Smooth muscle cell (in vitro differentiated cells): Measurements from ENCODE around the gene CH25H. TPM values are rescaled to one million over a fixed set of nuclear protein-coding genes. Genes with fewer than 3 reads are reported as not detected.
A peak's percentile ranks its signal among the peaks of the same experiment; 100 is the strongest.
"Not testable (repeated sequence)": the region's sequence is repeated elsewhere in the genome, so short reads cannot be mapped to it uniquely, and the experiment has no call there.

Source experiments
- DNase-seq: peaks from one replicate; lab custom pipeline; 2025; ENCODE audit not compliant: unreplicated experiment; lab: John Stamatoyannopoulos, UW
- H2AFZ ChIP-seq: fragments of 200-600 bp; sonication (generic); 2 replicates; pipeline ENCODE4 v1.6.0; 2016; ENCODE audit warnings: antibody characterized with exemption, low read depth, mild to moderate bottlenecking
- H3F3A ChIP-seq: fragments of 200-600 bp; sonication (generic); 2 replicates; pipeline ENCODE4 v1.6.0; 2017; ENCODE audit warnings: antibody characterized with exemption, low read depth
- H3K27ac ChIP-seq: fragments of 200-600 bp; sonication (generic); 2 replicates; pipeline ENCODE4 v1.5.1; 2016; ENCODE audit warnings: low read depth, mild to moderate bottlenecking
- H3K27me3 ChIP-seq: fragments of 200-600 bp; sonication (generic); 2 replicates; pipeline ENCODE4 v1.6.1; 2016; ENCODE audit warnings: low read depth, mild to moderate bottlenecking
- H3K36me3 ChIP-seq: fragments of 200-600 bp; sonication (generic); 2 replicates; pipeline ENCODE4 v1.5.1; 2016; ENCODE audit warnings: low read depth
- H3K4me1 ChIP-seq: fragments of 200-600 bp; sonication (generic); 2 replicates; pipeline ENCODE4 v1.5.1; 2016; ENCODE audit warnings: low read depth
- H3K4me2 ChIP-seq: fragments of 200-600 bp; sonication (generic); 2 replicates; pipeline ENCODE4 v1.6.0; 2016; ENCODE audit warnings: mild to moderate bottlenecking
- H3K4me3 ChIP-seq: fragments of 200-600 bp; sonication (generic); 2 replicates; pipeline ENCODE4 v1.5.1; 2016; ENCODE audit warnings: mild to moderate bottlenecking
- H3K79me2 ChIP-seq: fragments of 200-600 bp; sonication (generic); 2 replicates; pipeline ENCODE4 v1.6.0; 2016; ENCODE audit warnings: low read depth, mild to moderate bottlenecking
- H3K9ac ChIP-seq: fragments of 200-600 bp; sonication (generic); 2 replicates; pipeline ENCODE4 v1.6.0; 2016; ENCODE audit warnings: low read depth
- H3K9me3 ChIP-seq: fragments of 200-600 bp; sonication (generic); replicated peaks from 2 replicates; pipeline ENCODE4 v1.5.1; 2016; ENCODE audit warnings: low read depth
- H4K20me1 ChIP-seq: fragments of 200-600 bp; sonication (generic); 2 replicates; pipeline ENCODE4 v1.6.0; 2016; ENCODE audit warnings: low read depth
- CTCF ChIP-seq: fragments of 200-600 bp; sonication (generic); IDR thresholded peaks from 2 replicates; pipeline ENCODE4 v1.5.1; 2017; ENCODE audit warnings: borderline replicate concordance, mild to moderate bottlenecking, antibody characterized with exemption; ENCODE audit not compliant: insufficient read depth, poor library complexity, severe bottlenecking
- WGBS: methylation state at CpG from one replicate; pipeline ENCODE4 v1.1.7; 2016; ENCODE audit warnings: low lambda C conversion rate; 5-methylcytosine and 5-hydroxymethylcytosine counted together
- polyA plus RNA-seq: library from polyadenylated mRNA; unstranded; fragments of >200 nt; fragmentation: Nextera tagmentation; extraction: Ambion mirVana; gene quantifications from 2 replicates; pipeline ENCODE4 v1.2.1, GENCODE V29; 2016
- total RNA-seq: library from RNA; depleted of rRNA; stranded (reverse); fragments of >200 nt; gene quantifications from 2 replicates; pipeline ENCODE4 v1.2.3, GENCODE V29; 2014

CH25H gene, protein sequence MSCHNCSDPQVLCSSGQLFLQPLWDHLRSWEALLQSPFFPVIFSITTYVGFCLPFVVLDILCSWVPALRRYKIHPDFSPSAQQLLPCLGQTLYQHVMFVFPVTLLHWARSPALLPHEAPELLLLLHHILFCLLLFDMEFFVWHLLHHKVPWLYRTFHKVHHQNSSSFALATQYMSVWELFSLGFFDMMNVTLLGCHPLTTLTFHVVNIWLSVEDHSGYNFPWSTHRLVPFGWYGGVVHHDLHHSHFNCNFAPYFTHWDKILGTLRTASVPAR
- total RNA-seq: not detected in 2 replicates
- 0.38 TPM in 1 of 2 replicates, not detected in the other for polyA plus RNA-seq

DNA sequence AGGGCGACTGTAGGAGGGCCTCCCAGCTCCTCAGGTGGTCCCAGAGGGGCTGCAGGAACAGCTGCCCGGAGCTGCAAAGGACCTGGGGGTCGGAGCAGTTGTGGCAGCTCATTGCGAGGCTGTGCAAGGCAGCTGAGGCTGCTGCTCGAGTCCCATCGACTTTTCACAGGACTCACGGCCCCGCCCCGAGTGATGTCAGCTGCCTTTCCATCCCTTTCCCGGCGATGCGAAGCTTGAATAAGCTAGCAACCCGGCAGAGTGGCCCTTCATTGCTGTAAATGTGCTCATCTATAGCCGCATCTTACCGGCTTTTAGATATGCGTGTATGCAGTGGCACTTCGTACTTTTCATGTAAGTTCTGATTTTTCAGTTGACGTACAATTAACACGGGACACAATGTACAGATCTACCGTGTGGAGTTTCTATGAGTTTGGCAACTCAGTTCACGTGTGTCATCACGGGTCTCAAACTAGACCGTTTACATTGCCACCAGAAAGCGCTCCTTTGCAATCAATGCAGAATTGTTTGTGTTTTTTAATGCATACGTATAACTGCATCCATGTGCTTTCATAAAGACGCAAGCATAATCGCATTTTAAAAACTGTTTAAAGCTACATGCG is at the start of gene CH25H:
CH25H (minus strand) TSS at position 137 of the 620 bp plus-strand sequence; CDS start at position 112, 25 bp downstream.
- DNase-seq: peak; percentile 18
- H3K27ac ChIP-seq: no peak within 1 kb of the TSS
- no peaks in the 10 kb centered on the region for H3K9me3 ChIP-seq
- peaks cover 9% of the 10 kb centered on the region for H3K4me1 ChIP-seq
- no peaks in the 10 kb centered on the region for H4K20me1 ChIP-seq
- H3F3A ChIP-seq: no peaks in the 10 kb centered on the region
- H3K4me2 ChIP-seq: peak within 1 kb of the TSS; percentile 80
- no peak within 1 kb of the TSS for H3K9ac ChIP-seq
- peaks cover 94% of the 10 kb centered on the region for H3K27me3 ChIP-seq
- H2AFZ ChIP-seq: peak within 1 kb of the TSS; percentile 48
- H3K36me3 ChIP-seq: no peaks in the 10 kb centered on the region
- H3K79me2 ChIP-seq: no peaks in the 10 kb centered on the region
- TF ChIP-seq CTCF: no peak
- 4% methylated on average over 28 of the region's 28 CpGs for WGBS
- peak within 1 kb of the TSS; percentile 50 for H3K4me3 ChIP-seq

- Histone ChIP-seq H3K79me2 (no peaks in the 10 kb centered on the region), H3K9ac (no peak overlapping the region), H4K20me1 (no peaks in the 10 kb centered on the region), H3K4me1 (peaks cover 4% of the 10 kb centered on the region), H3K4me3 (no peak overlapping the region), H3K4me2 (no peak overlapping the region), H3K36me3 (no peaks in the 10 kb centered on the region), H3K9me3 (no peaks in the 10 kb centered on the region), H3F3A (no peaks in the 10 kb centered on the region), H3K27ac (no peak overlapping the region), H3K27me3 (no peaks in the 10 kb centered on the region), H2AFZ (no peak overlapping the region)
- 79% methylated on average over 3 of the region's 3 CpGs for WGBS
- DNase-seq: no peak
- no peak for TF ChIP-seq CTCF
Measured at GRCh38 chr10:89256340-89256739, 49.2 kb upstream of the CH25H start.

DNA sequence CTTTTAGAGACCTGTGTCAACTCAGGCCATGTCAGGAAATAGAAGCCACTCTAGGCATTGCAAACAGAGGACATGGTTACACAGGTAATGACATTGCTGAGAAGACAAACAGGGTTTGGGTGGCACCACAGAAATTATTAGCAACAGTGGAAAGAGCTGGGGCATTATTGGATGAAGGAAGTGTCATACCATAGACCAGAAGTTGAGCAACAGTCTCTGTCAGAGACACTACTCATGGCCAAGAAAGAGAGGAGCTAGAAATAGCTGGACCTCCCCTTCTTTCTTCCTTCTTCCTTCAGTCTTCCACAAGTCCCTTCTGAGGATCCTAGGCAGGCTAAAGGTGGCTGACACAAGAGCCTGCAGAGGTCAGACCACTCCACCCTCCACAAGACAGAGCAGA is 48.7 kb upstream of the CH25H start:
- no peaks in the 10 kb centered on the region for H3K9me3 ChIP-seq
- H3K4me1 ChIP-seq: peaks cover 9% of the 10 kb centered on the region
- no peak overlapping the region for H3K27ac ChIP-seq
- no peaks in the 10 kb centered on the region for H3F3A ChIP-seq
- H3K27me3 ChIP-seq: no peaks in the 10 kb centered on the region
- no peak overlapping the region for H3K9ac ChIP-seq
- no peaks in the 10 kb centered on the region for H3K79me2 ChIP-seq
- no peaks in the 10 kb centered on the region for H4K20me1 ChIP-seq
- H3K36me3 ChIP-seq: no peaks in the 10 kb centered on the region
- no peak overlapping the region for H3K4me3 ChIP-seq
- DNase-seq: no peak
- no peak overlapping the region for H3K4me2 ChIP-seq
- no peak overlapping the region for H2AFZ ChIP-seq
- no peak for TF ChIP-seq CTCF

- H3K79me2 ChIP-seq, DNase-seq, H3K4me1 ChIP-seq, H3K36me3 ChIP-seq, H3K9ac ChIP-seq, H3K27ac ChIP-seq, H3K4me2 ChIP-seq, H3F3A ChIP-seq, H4K20me1 ChIP-seq, H3K4me3 ChIP-seq, H3K27me3 ChIP-seq, H3K9me3 ChIP-seq, H2AFZ ChIP-seq: not testable (repeated sequence)
- 86% methylated on average over 2 of the region's 2 CpGs for WGBS
Measured at GRCh38 chr10:89255091-89255579, 48.0 kb upstream of the CH25H start.
